Fibroblast of peridontal ligament (primary cell): ENCODE data around the gene ADD3.

Experiments
- DNase-seq: peaks from one replicate; pipeline ENCODE4 v3.0.0-alpha.2; 2010; ENCODE audit errors: extremely low read depth

ADD3 gene

GRCh38 chr10:110151467-110151866 lies 143.7 kb downstream of the ADD3 start:
- DNase-seq: no peak

GRCh38 chr10:110151971-110152370 lies 144.2 kb downstream of the ADD3 start:
- DNase-seq: no peak

GRCh38 chr10:110153396-110153795 lies 145.6 kb downstream of the ADD3 start:
- DNase-seq: no peak

DNA sequence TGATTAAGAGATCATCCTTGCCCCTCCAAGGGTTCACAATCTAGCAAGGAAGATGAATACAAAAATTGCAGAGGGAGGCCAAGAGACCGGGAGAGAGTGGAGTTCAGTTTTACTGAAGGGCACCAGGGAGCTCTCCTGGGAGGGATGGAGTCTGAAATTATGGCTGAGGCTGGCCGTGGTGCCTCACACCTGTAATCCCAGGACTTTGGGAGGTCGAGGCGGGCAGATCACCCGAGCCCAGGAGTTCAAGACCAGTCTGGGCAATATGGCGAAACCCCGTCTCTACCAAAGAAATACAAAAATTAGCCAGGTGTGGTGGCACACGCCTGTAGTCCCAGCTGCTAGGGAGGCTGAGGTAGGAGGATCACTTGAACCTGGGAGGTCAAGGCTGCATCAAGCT lies 148.3 kb downstream of the ADD3 start:
- DNase-seq: no peak

DNA sequence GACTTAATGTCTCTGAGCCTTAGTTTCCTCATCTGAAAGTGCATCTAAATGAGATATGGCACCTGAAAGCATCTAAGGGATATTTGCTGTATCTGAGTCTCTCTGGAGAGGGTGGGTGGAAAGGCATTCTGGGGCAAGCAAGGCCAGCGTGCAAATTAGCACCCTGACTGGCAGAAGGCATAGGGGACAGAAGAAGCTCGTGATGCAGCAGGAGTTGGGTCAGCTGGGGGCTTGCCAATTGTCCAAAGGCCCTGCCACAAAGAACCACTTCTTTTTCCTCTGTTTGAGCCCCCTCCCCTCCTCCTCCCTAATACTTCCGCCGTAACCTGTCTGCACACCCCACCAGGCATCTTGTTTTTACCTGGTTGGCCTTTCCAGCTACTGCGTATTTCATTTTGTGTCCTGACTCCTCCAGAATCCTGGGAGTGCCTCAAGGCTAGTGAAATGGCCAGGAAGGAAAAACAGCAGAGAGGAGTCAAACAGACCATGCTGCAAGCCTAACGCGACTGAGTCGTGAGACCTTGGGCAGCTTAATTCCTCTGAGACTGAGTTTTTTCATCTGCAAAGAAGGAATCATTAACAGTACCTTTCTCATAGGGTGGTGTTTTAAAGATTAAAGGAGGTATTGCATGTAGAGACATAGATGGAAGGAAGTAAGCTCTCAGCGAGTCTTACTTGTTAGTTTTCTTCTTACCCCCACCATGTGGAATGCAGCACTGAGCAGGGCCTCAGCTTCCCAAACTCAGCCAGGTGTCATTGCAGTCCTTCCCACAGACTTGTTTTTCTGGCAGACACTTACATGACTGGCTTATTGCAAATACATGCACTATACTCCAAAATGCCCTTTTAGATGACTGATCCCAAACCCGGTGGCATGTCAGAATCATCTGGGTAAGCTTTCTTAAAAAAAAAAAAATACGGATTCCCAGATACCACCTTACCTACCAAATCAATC lies 150.5 kb downstream of the ADD3 start:
- DNase-seq: no peak

DNA sequence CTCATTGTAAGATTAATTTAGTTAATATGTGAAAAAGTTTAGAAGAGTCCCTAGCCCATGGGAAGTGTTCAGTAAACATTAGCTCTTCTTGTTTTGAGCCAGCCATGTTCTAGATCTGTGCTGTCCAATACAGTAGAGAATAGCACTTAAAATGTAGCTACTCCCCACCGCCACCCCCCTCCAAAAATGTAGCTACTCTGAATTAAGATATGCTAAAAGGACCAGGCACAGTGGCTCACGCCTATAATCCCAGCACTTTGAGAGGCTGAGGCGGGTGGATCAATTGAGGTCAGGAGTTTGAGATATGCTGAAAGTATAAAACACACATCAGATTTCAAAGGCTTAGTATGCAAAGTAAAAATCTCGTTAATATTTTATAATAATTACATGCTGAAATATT lies 152.3 kb downstream of the ADD3 start:
- DNase-seq: no peak

- no peak for DNase-seq
Measured at GRCh38 chr10:110160522-110160921, 152.7 kb downstream of the ADD3 start.

- DNase-seq: no peak
Measured at GRCh38 chr10:110162741-110163145, 155.0 kb downstream of the ADD3 start.

- no peak for DNase-seq
Measured at GRCh38 chr10:110163192-110163773, 155.5 kb downstream of the ADD3 start.

- DNase-seq: no peak
Measured at GRCh38 chr10:110163841-110164240, 156.1 kb downstream of the ADD3 start.

- no peak for DNase-seq
Measured at GRCh38 chr10:110165239-110165638, 157.5 kb downstream of the ADD3 start.

DNA sequence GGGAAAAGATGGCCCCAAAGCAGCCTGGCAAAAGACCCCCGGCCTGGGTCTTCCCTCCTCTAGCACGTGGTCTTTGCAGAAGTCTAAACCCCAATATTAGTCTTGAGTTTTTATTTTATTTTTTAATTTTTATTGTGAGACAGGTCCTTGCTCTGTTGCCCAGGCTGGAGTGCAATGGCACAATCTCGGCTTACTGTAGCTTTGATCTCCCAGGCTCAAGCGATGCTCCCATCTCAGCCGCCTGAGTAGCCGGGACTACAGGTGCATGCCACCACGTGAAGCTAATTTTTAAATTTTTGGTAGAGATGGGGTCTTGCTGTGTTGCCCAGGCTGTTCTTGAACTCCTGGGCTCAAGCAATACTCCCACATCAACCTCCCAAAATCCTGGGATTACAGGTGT lies 159.4 kb downstream of the ADD3 start:
- no peak for DNase-seq

- no peak for DNase-seq
Measured at GRCh38 chr10:110168601-110169481, 161.1 kb downstream of the ADD3 start.

GRCh38 chr10:110169586-110169985 lies 161.8 kb downstream of the ADD3 start:
- no peak for DNase-seq

- no peak for DNase-seq
Measured at GRCh38 chr10:110170142-110170971, 162.6 kb downstream of the ADD3 start.

DNA sequence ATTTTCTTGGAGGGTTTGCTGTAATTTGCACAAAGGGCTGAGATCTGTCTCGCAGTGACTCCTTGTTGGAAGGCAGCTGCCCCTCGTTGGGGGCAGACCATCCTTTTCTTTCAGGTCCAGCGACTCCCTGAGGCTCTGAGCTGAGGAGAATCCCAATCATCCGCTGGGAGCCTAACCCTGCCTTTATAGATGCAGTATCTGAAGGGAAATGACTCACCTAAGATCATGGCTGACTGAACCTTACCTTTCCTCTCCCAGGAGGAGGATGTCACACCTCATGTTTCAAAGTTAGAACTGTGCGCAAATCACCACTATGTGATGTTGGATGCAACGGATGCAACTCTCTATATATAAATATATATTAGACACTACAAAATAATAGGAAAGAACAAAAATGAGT lies 163.2 kb downstream of the ADD3 start:
- DNase-seq: no peak

- DNase-seq: no peak
Measured at GRCh38 chr10:110172155-110172554, 164.4 kb downstream of the ADD3 start.

DNA sequence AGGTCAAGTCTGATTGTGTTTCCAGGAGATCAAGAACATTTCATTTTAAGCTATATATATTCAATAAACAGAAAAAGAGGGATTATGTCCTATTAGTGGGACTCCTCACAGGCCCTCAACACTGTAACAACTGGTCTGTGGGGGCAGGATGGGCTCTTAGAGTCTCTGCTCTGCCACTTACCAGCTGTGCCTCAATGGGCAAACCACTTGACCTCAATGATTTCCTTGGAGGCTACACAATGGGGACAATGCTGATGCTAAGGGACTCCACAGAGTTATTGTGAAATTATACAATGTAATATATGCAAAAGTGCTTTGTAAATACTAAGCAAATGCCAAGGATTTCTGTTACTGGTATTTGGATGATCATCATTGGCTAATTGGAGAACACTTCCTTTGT lies 166.4 kb downstream of the ADD3 start:
- no peak for DNase-seq

- DNase-seq: no peak
Measured at GRCh38 chr10:110174816-110175215, 167.0 kb downstream of the ADD3 start.

GRCh38 chr10:110175406-110175805 lies 167.6 kb downstream of the ADD3 start:
- DNase-seq: no peak
